Left renal pelvis (tissue), 4 donors: ENCODE measurements around the gene LAD1. TPM values are rescaled to one million over a fixed set of nuclear protein-coding genes. Genes with fewer than 3 reads are reported as not detected.
A peak's percentile ranks its signal among the peaks of the same experiment; 100 is the strongest.

Source experiments
- DNase-seq, 4 donors: peaks; one replicate each; pipeline ENCODE4 v3.0.0-alpha.2; 2013; ENCODE audit warnings: low read depth in 4 of 4, low spot score in 3 of 4
- polyA plus RNA-seq, 4 donors: library from polyadenylated mRNA; unstranded; fragments of 120-200 nt; gene quantifications; one replicate each; pipeline ENCODE4 v1.2.1, GENCODE V29; 2013; ENCODE audit not compliant: insufficient read length in 4 of 4

The LAD1 gene
- polyA plus RNA-seq, 4 donors = 0.60 to 38.6 (median 29.7) TPM

GRCh38 chr1:201419746-201420607, 20.9 kb upstream of the LAD1 start:
- DNase-seq = no peak

- DNase-seq = no peak
These were observed 20.1 kb upstream of the LAD1 start for GRCh38 chr1:201419256-201419655.

- DNase-seq = no peak
These were observed 19.3 kb upstream of the LAD1 start for GRCh38 chr1:201418461-201418860.

GRCh38 chr1:201414051-201414738, 15.1 kb upstream of the LAD1 start:
- DNase-seq = no peak

DNA sequence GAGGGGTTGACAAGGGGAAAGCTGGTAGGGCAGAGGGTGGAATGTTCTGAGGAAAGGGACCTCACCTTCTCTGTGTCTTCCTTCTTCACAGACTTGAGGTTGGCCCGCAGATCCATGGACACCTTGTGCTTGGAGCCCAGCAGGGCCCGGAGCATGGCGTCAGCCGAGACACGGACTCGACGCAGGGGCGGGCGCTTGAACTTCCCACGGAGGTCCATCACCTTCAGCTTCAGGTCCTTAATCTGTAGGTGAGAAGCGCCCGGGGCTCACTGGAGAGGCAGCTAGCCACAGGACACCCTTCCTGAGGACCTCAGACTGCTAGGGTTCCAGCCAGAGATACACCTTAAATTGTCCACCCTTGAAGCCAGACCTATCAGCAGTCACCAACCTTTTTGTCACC, 12.2 kb upstream of the LAD1 start:
- DNase-seq = no peak

DNA sequence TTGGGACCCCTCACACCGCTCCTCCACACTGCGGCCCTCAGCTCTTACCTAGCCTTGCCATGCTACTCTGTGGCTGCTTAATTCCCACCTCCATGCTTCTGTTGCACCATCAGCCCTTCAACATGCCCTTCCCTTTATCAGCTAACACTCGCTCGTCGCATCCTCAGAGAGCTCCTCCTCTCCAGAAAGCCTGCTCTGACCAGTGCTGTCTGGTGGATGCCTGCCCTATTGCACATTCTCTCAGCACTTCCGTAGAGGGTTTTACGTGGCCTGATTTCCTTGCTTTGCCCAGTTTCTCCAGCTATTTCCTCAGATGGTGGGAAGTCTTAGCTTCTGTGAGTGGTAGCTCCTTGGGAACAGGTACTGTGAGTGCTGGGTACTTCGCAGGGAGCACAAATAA, 10.3 kb upstream of the LAD1 start:
- DNase-seq = no peak

DNA sequence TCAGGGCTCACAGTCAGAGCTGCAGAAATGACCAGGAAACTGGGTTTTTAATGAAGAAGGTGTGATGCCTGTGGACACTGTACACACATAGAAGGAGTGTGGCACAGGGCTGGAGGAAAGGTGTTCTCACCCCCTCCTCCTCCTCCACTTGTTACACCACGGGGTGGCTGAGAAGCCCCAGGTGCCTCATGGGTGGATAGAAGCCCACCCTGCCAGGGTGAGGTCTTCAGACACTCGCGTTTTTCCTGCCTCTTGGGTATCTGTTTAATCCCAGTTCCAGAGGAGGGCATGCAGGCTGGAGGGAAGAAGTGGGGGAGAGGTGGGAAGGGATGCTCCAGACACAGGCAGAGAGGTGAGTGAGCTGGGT, 9.7 kb upstream of the LAD1 start:
- DNase-seq = no peak

DNA sequence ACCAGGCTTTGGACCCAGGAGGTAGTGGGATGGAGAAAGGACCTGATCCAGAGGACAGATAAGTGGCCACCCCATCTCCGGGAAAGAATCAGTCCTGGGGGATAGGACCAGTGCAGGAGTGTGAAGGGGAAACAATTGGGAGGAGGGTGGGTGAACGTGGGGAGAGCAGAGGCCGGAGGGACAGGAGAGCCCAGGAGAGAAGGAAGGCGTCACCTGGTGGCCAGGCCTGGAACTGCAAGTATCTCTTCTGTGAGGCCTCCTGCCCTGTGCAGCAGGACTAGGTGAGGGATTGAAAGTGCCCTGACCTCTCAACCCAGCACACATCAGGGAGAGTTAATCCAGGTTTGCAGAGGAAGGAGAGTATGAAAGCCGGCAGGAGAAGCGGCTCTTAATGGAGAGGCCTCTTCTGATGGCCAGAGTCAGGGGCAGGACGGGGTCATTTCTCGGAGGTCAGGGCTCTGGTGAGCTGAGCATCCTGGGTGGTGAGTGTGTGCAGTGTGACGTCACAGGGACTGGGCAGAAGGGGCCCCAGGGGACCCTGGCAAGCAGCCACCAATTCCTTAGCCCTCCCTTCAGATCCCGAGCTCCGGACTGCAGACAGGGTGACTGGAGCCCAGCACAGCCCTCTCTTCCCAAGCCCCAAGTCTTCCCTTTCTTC, 9.2 kb upstream of the LAD1 start:
- peak in 2 of 4 donors; percentile 59 to 64 for DNase-seq

- no peak for DNase-seq
These were observed 7.8 kb upstream of the LAD1 start for GRCh38 chr1:201406831-201407406.

DNA sequence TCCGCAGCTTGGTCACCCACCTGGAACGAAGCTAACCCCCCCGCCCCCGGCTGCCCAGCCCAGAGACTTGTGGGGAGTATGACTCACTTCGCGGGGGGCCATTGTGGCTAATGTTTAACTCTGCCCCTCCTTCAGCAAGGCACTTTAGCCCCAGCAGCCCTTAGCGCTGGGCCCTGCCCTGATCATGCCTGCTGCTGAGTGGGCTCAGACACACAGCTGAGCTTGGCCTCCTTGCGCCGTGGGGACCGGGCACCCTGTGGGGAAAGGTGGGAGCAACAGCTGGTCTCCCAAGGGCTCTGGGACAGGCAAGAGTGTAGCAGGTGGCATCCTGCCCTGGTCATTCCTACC, 6.3 kb upstream of the LAD1 start:
- peak in 1 of 4 donors; percentile 70 for DNase-seq

GRCh38 chr1:201404722-201405483, 5.8 kb upstream of the LAD1 start:
- DNase-seq = no peak

DNA sequence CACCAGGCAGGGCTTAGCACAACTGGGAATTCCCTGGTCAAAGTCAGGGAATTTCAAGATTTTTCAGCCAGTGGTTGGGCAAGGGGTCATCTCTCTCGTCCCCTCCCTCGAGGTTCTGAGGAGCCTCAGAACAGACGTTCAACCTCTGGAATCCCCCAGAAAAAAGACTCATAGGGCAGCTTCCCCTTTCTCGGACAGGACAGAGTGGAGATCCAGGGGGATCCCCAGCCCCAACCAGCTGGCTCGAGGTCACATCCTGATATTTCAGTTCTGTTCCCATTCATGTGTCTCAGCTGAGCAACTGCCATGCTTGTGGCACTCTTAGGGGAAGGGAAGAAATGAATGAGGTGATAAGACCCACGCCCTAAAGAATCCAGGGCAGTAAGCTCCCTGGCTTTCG, 4.9 kb upstream of the LAD1 start:
- DNase-seq = no peak

- DNase-seq = no peak
These were observed 4.2 kb upstream of the LAD1 start for GRCh38 chr1:201403359-201403758.

DNA sequence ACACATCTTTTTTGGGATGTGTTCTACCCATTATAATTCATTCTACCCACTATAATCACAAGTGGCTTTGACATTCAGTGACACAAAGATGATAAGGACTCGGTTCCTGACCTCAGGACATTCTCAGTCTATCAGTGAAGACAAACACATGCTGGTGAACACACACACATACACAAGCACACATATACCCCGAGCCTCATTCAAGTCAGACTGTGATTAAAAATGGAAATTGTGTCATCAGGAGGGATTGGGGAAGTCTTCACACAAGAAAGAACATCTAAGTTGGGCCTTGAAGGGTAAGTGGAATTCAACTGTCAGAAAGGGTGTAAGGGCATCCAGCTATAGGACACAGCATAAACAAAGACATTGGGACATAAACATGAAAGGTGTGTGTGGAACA, 2.6 kb upstream of the LAD1 start:
- no peak for DNase-seq

- DNase-seq = no peak
These were observed 1.7 kb upstream of the LAD1 start for GRCh38 chr1:201400852-201401230.

DNA sequence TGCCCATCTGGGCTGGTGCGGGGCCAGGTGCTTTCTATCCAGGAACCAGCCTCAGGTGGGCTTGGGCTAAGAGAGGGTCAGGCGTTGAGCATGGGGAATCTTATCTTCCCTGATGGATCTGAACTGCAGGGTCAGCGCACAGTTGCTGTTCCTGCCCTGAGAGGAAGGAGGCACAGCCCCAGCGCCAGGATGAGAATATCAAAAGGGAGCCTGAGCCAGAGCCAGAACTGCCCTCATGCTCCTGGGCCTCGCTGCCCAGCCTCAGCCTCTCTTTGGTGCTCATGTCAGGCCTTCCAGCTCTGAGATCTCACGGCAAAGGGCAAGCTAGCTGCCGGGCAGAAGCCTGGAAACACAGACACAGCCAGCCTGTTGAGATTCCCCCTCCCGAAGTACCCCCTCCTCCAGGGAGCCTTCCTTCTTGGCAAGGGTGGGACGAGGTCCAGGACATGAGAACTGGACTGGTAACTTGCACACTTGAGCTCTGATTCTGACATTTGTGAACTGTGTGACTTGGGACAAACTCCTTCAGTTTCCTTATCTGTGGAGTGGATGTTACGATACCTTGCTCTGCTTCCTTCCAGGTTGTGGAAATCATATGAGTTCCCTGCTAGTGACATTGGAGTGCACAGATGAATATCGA, 1.2 kb upstream of the LAD1 start:
- no peak for DNase-seq

DNA sequence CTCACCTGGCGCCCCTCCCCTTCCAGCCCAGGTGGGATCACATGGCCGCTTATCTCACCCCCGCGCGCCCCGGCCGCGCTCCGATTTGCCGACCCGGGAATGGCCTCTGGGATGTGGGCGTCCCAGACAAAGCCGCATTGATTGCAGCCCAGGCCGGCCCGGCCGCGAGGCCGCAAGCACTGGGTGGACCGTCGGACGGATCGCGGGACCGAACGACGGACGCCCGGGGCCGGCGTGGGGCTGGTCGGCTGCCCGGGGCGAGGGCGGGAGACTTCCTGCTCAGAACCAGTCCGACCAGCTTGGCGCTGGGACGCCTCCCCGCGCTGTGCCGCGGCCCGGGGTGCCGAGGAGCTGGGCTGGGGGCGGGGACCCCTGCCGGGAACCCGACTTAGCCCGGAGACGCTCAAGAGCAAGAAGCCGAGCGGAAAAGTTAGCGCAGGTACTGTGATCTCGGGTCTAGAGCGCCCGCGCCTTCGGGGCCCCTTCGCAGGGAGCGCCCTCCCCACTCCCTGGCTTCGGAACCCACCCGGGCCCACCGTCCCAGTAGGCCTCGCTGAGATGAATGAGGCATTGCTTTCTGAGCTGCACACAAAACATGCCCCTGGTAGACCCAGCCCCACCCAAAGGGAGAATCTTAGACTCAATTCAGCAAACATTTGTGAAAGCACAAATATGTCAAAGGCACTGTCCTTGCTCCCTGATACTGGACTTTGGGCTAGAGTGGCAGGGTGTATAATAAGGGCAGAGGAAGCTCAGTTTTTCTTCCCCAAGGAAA, 415 bp upstream of the LAD1 start:
- no peak for DNase-seq

GRCh38 chr1:201397675-201398074, 1.4 kb downstream of the LAD1 start:
- no peak for DNase-seq

GRCh38 chr1:201396861-201397464, 2.2 kb downstream of the LAD1 start:
- no peak for DNase-seq
